ENCODE results near the gene USP17L5. TPM values are rescaled to one million over a fixed set of nuclear protein-coding genes. Genes with fewer than 3 reads are reported as not detected.
"Not testable (repeated sequence)": the region's sequence is repeated elsewhere in the genome, so short reads cannot be mapped to it uniquely, and the experiment has no call there.

Gene USP17L5, protein sequence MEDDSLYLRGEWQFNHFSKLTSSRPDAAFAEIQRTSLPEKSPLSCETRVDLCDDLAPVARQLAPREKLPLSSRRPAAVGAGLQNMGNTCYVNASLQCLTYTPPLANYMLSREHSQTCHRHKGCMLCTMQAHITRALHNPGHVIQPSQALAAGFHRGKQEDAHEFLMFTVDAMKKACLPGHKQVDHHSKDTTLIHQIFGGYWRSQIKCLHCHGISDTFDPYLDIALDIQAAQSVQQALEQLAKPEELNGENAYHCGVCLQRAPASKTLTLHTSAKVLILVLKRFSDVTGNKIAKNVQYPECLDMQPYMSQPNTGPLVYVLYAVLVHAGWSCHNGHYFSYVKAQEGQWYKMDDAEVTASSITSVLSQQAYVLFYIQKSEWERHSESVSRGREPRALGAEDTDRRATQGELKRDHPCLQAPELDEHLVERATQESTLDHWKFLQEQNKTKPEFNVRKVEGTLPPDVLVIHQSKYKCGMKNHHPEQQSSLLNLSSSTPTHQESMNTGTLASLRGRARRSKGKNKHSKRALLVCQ
- polyA plus RNA-seq (ENCODE audit: insufficient read length), result not detected

GRCh38 chr4:9339103-9339502, at the start of gene USP17L5:
Gene USP17L5 (plus strand): TSS chr4:9339403. CDS start chr4:9339403, 0 bp downstream.
- not testable (repeated sequence) for DNase-seq

GRCh38 chr4:9324191-9324590, 15.0 kb upstream of the USP17L5 start:
- DNase-seq, result not testable (repeated sequence)

GRCh38 chr4:9324865-9325264, 14.3 kb upstream of the USP17L5 start, which contains the start of gene USP17L24:
Gene USP17L24 (plus strand): TSS chr4:9325165. CDS start chr4:9325165, 0 bp downstream.
- not testable (repeated sequence) for DNase-seq

DNA sequence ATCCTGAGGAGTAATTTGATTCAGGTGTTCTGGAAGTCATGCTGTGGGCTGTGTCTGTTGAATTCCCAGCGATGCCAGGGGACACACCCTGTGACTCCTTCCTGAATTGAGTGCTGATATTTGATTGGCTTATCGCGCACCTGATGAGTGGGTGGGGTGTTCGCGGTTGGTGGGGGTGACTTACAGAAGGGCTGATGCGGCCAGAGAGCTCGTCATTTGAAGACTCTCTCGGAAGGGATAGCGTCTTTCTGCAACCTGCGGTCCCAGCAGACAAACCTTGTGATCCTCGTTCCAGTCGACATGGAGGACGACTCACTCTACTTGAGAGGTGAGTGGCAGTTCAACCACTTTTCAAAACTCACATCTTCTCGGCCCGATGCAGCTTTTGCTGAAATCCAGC, 9.6 kb upstream of the USP17L5 start, which contains the start of gene USP17L25:
USP17L25 (plus strand) TSS at position 301 of the 400 bp plus-strand sequence; CDS start at position 301, 0 bp downstream.
- not testable (repeated sequence) for DNase-seq

- DNase-seq, result not testable (repeated sequence)
These were observed 4.8 kb upstream of the USP17L5 start, which contains the start of gene USP17L26 for GRCh38 chr4:9334358-9334757. Gene USP17L26 (plus strand): TSS chr4:9334658. CDS start chr4:9334658, 0 bp downstream.

DNA sequence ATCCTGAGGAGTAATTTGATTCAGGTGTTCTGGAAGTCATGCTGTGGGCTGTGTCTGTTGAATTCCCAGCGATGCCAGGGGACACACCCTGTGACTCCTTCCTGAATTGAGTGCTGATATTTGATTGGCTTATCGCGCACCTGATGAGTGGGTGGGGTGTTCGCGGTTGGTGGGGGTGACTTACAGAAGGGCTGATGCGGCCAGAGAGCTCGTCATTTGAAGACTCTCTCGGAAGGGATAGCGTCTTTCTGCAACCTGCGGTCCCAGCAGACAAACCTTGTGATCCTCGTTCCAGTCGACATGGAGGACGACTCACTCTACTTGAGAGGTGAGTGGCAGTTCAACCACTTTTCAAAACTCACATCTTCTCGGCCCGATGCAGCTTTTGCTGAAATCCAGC, 4.6 kb downstream of the USP17L5 start, which contains the start of gene USP17L27:
USP17L27 (plus strand) TSS at position 301 of the 400 bp plus-strand sequence; CDS start at position 301, 0 bp downstream.
- not testable (repeated sequence) for DNase-seq

DNA sequence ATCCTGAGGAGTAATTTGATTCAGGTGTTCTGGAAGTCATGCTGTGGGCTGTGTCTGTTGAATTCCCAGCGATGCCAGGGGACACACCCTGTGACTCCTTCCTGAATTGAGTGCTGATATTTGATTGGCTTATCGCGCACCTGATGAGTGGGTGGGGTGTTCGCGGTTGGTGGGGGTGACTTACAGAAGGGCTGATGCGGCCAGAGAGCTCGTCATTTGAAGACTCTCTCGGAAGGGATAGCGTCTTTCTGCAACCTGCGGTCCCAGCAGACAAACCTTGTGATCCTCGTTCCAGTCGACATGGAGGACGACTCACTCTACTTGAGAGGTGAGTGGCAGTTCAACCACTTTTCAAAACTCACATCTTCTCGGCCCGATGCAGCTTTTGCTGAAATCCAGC, 9.4 kb downstream of the USP17L5 start, which contains the start of gene USP17L28:
USP17L28 (plus strand) TSS at position 301 of the 400 bp plus-strand sequence; CDS start at position 301, 0 bp downstream.
- DNase-seq, result not testable (repeated sequence)

DNA sequence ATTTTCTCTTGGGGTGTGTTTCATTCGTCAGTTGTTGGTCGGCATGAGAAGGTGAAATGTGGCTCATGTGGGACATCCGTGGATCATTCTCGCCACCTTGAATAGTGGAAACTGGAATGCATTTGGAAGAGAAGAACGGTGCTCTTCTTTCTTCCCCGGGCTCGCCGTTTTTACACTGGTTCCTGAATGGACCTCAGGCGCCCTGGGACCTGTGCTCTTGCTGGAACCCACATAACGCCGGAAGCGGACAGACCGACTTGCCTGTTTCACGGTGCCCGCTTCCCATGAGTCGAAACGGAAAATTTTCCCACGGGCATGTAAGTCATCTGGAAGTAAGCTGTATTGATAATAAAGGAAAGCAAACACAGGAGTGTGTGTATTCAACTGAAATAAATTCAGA, 11.7 kb downstream of the USP17L5 start:
- DNase-seq, result not testable (repeated sequence)

DNA sequence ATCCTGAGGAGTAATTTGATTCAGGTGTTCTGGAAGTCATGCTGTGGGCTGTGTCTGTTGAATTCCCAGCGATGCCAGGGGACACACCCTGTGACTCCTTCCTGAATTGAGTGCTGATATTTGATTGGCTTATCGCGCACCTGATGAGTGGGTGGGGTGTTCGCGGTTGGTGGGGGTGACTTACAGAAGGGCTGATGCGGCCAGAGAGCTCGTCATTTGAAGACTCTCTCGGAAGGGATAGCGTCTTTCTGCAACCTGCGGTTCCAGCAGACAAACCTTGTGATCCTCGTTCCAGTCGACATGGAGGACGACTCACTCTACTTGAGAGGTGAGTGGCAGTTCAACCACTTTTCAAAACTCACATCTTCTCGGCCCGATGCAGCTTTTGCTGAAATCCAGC, 14.1 kb downstream of the USP17L5 start, which contains the start of gene USP17L29:
USP17L29 (plus strand) TSS at position 301 of the 400 bp plus-strand sequence; CDS start at position 301, 0 bp downstream.
- DNase-seq, result not testable (repeated sequence)

DNA sequence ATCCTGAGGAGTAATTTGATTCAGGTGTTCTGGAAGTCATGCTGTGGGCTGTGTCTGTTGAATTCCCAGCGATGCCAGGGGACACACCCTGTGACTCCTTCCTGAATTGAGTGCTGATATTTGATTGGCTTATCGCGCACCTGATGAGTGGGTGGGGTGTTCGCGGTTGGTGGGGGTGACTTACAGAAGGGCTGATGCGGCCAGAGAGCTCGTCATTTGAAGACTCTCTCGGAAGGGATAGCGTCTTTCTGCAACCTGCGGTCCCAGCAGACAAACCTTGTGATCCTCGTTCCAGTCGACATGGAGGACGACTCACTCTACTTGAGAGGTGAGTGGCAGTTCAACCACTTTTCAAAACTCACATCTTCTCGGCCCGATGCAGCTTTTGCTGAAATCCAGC, 23.6 kb downstream of the USP17L5 start, which contains the start of gene USP17L30:
USP17L30 (plus strand) TSS at position 301 of the 400 bp plus-strand sequence; CDS start at position 301, 0 bp downstream.
- not testable (repeated sequence) for DNase-seq

DNA sequence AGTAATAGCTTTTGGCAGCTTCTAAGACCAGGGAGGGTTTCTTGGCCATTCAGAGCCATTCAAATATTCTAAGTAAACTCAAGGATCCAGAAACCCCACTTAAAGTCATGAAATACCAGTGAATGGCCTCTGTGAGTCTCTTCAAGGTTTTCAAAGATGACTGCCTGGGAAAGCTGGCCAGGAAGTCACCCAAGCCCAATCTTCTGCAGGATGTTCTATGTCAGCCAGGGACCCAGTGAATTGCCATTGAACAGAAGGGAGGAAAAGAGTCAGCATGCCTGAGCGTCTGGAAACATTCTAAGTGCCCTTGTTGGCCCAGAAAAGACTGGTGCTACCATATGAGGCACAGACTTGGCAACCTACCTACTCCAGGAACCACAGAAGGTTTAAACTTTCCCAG, 40.7 kb downstream of the USP17L5 start:
- not testable (repeated sequence) for DNase-seq

DNA sequence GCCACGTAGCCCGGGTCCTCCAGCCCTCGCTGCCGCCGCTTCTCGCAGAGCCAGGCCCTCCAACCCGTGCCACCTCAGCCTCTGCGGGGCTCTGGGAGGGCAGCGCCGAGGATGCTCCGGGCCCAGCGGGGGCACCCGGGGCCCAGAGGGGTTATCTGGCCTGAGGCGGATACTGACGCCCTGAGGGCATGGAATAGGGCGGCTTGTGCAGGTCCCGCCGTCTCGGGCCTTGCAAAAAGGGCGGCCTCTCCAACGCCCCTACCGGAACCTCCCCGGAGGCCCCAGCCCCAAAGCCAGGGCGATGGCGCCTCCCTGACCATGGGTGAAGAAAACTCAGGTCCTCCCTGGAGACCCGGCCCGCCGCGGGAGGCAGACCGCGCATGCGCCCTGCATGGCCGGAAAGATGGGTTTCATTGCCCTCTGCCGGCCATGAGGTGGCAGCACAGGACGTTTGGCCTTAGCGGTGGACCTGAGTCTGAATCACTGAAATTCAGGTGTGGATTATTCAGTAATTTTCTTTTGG, 41.9 kb downstream of the USP17L5 start:
- not testable (repeated sequence) for DNase-seq

GRCh38 chr4:9384126-9384525, 44.9 kb downstream of the USP17L5 start:
- no peak for DNase-seq

- not testable (repeated sequence) for DNase-seq
These were observed 49.8 kb downstream of the USP17L5 start for GRCh38 chr4:9389001-9389400.

Other genes starting within 250 kb of the USP17L5 start
- gene FAM90A26, start 169.0 kb upstream of the USP17L5 start, polyA plus RNA-seq (ENCODE audit: insufficient read length), result 0.08 TPM
- gene USP17L10, start 128.7 kb upstream of the USP17L5 start, polyA plus RNA-seq (ENCODE audit: insufficient read length), result not detected
- not detected for gene USP17L11, start 124.0 kb upstream of the USP17L5 start, polyA plus RNA-seq (ENCODE audit: insufficient read length)
- gene USP17L12, start 119.3 kb upstream of the USP17L5 start, polyA plus RNA-seq (ENCODE audit: insufficient read length), result not detected
- not detected for gene USP17L13, start 114.5 kb upstream of the USP17L5 start, polyA plus RNA-seq (ENCODE audit: insufficient read length)
- gene USP17L15, start 105.0 kb upstream of the USP17L5 start, polyA plus RNA-seq (ENCODE audit: insufficient read length), result not detected
- gene USP17L17, start 95.5 kb upstream of the USP17L5 start, polyA plus RNA-seq (ENCODE audit: insufficient read length), result not detected
- not detected for gene USP17L18, start 90.8 kb upstream of the USP17L5 start, polyA plus RNA-seq (ENCODE audit: insufficient read length)
- not detected for gene USP17L19, start 86.0 kb upstream of the USP17L5 start, polyA plus RNA-seq (ENCODE audit: insufficient read length)
- not detected for gene USP17L20, start 81.3 kb upstream of the USP17L5 start, polyA plus RNA-seq (ENCODE audit: insufficient read length)
- not detected for gene USP17L21, start 76.5 kb upstream of the USP17L5 start, polyA plus RNA-seq (ENCODE audit: insufficient read length)
- not detected for gene USP17L22, start 71.8 kb upstream of the USP17L5 start, polyA plus RNA-seq (ENCODE audit: insufficient read length)
- not detected for gene USP17L24, start 14.2 kb upstream of the USP17L5 start, polyA plus RNA-seq (ENCODE audit: insufficient read length)
- not detected for gene USP17L25, start 9.5 kb upstream of the USP17L5 start, polyA plus RNA-seq (ENCODE audit: insufficient read length)
- not detected for gene USP17L26, start 4.7 kb upstream of the USP17L5 start, polyA plus RNA-seq (ENCODE audit: insufficient read length)
- not detected for gene USP17L27, start 4.7 kb downstream of the USP17L5 start, polyA plus RNA-seq (ENCODE audit: insufficient read length)
- gene USP17L28, start 9.5 kb downstream of the USP17L5 start, polyA plus RNA-seq (ENCODE audit: insufficient read length), result not detected
- gene USP17L29, start 14.2 kb downstream of the USP17L5 start, polyA plus RNA-seq (ENCODE audit: insufficient read length), result not detected
- gene USP17L30, start 23.7 kb downstream of the USP17L5 start, polyA plus RNA-seq (ENCODE audit: insufficient read length), result not detected
- gene DEFB131A, start 105.0 kb downstream of the USP17L5 start, polyA plus RNA-seq (ENCODE audit: insufficient read length), result not detected

Measured in hindlimb muscle (tissue), 1 donor.